Activated naive CD4-positive, alpha-beta T cell (primary cell): ENCODE data around the gene LRRC1.

Source experiments
- DNase-seq, 4 experiments: peaks; one replicate each; lab custom pipeline; 2025; lab: John Stamatoyannopoulos, UW

The LRRC1 gene

DNA sequence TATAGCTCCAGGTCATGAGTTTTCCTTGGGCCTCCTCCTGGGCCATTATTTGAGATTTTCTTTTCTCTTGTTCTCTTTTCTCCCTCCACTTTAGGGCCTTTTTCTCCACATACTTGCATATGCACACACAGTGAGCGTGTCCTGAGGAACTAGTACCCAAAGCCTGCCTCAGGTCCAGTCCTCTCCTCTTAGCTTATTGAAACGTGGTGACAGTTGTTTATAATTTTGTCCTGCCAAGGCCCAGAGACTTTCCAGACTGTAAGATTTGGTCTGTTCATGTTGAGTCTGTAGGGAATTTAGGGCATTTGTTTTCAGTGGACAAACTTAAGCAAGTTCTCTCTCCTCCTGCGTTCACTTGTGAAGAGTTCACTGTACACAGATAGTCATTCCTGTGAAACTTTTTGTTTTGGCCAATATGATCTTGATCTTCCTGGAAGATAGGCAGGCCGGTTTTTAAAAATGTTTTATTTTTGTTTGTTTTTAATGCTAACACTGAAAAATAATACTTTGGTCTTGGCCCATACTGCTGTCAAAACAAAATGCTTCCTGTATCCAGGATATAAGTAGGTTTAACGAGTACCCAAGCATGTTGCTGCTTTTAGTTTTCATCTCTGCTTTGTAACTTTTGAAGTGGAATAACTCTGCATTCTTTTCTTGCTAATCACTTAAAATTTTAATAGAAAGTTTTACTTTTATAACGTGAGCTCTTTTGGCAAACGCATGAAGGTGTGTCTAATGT lies 20.7 kb downstream of the LRRC1 start:
- no peak for DNase-seq

DNA sequence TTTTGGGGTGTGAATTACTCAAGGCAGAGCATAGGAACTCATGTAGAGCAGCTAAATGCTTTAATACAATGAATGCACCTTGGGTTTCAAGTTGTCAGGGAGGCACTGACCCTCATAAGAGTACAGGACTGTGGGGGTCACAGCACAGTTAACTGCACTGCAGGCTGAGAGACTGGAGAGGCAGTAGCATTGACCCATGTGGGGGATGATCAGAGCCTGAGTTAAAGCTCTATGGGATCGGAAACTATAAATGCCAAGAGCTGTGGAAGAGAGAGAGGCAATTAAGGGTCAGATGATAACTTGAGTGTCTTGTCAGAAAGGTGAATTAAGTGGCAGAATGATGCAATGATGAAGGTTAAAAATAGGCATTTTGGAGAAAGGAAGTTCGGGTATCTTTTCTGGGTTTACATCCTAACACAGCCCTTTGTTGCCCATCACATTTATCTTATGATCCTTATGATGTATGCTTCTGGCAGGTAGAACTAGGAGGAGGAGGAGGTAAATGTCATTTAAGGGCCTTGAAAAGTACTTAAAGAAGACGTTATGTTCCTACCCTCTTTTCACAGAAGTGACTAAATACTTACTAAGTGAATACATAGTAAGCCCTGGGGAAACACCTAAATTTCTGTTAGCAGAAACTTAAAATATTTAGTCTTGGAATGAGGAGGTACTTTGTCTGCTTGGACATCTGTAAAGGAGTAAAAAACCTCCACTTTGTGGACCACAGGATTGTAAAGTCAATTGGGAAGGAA lies 24.2 kb downstream of the LRRC1 start:
- DNase-seq: no peak

DNA sequence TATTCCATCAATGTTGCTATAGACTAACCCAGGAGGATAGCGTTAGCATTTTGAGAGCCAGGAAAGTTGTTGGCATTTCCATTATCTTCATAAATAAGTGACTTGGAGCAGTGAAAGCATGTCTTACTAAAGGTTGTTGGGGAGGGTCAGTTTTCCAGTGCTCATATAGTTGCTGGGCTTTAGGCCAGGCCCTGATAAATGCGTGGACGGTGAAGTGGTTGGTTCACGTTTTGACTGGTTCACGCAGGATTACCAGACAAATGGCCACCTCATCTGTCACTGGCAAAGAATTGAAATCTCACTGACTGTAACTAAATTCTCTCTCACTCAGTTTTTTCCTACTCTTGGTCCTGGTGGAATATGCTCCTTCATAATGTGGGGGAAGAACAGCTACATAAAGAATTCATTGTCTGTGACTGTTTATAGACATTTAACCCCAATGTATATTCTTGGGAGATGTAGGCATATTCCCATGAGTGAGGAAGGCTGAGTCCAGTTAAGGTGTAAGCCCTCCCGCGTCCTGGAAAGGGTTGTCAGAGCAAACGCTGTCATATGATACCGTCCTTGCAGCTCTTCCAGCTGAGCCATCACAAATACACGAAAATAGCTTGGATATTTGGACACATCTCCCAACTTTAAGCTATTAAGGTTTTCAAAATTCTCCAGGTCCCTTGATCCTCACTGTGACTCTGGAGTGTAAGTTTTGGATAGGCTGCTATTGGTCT lies 27.8 kb downstream of the LRRC1 start:
- no peak for DNase-seq

DNA sequence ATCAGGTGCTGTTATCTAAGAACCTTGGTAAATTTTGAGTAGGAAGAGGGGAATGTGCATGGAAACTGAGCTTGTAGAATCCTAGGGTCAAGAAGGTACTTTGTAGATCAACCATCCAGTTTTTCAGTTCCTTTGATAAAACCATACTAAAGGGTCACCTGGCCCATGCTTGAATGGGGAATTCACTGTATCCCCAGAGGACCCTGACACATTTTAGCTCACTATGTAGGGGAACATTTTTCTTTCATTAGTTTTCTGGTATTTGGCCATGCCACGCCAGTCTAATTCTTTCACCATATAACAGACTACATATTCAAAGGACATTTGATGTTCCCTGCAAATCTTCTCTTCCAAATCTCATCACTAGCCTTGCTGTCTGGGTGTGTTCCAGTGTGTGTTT lies 29.9 kb downstream of the LRRC1 start:
- DNase-seq: no peak

DNA sequence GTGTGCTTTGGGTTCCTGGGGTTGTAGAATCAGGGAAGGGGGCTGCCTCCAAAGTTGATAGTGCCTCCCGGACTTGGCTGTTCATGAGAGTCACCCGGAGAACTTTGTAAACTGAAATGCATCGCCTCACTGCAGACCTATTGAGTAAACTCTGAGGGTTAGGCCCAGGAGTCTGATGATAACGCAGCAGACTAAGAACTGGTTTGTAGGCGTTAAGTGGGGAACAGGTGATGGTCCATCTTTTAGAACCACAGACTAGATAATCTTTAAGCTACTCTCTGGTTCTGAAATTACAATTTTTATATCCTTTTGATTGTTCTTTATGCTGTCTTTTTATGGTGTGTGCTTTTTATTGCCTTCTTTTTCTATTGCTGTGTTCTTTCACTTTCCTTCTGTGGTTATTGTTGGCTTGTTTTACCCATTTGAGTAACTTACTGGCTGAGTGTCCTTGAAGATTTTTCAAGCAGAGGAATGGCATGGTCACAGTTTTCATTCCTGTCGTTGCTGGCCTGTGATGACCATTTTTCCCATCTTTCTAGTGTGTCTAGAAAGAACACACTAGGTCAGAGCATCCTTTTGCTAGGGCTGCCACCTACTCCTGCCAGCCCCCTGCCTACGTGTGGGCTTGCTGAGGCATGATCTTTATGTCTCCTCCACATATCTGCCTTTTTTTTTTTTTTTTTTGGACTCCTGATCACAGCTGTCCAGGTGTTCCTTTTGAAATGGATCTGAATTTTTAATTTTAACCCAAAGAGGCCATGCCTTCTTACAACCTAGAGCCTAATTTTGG lies 30.9 kb downstream of the LRRC1 start:
- DNase-seq: no peak

DNA sequence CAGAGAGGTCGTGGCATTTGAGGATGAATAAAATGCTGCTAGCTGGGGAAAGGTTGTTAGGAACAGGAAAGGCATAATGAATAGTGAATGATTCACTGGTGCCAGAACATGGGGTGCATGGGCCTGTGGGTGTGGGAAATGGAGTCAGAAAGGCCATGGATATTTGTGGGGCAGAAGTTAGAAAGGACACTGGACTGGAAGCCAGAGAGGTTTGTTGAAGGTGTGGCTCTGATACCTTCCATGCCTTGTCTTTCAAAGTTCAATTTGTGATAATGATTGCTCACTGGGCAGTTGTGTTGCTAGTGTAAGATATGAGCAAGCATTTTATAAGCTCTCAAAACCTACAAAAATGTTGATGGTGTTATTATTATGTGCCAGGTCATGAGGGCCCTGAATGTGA lies 32.7 kb downstream of the LRRC1 start:
- no peak for DNase-seq

DNA sequence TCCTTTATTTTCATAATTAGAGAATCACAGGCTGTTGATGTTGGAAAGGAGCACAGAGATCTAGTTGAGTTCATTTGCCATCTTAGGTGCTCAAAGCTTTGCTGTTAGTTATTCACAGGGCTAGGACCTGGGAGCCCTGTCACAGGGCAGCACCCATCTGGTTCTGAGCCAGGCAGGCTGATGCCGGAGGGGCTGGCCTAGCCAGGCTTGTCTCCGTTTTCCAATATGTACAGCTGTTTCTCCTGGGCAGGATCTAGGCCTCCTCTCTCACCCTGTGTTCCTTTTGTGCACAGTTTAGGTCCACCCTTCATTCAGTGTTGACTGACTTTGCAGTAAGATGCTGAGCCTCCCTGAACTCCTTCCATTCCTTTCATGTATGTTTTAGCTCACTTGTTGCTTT lies 33.4 kb downstream of the LRRC1 start:
- DNase-seq: no peak

DNA sequence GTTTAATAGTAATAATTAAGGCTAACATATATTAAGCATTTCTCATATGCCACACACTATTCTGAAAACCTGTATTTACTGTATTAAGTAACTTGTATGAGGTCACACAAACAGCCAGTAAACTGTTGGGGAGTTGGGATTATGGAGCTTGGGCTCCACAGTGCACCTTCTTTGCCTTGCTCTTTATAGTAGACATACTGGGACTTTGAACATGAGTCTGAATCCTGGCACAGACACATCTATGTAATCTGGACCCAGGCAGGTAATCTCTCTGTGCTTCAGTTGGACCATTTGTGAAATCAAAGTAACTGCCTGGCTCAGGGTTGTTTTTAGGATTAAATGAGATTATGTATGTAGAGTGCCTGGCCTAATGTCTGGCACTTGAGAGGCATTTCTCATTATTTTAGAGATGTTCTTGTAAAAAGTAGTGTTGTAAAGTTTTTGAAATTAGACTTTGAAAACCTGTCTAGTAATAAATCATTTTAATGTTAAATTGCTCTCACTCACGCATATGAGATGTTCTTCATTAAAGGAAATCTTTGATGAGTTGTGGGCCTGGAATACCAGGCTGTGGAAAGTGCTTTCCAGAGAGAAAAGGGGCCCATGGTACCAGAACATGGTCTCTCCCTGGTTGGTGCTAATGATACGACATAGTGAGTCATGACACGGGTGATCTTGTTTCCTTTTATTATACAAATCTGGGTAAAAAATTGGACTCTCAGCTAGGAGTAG lies 34.3 kb downstream of the LRRC1 start:
- DNase-seq: no peak

DNA sequence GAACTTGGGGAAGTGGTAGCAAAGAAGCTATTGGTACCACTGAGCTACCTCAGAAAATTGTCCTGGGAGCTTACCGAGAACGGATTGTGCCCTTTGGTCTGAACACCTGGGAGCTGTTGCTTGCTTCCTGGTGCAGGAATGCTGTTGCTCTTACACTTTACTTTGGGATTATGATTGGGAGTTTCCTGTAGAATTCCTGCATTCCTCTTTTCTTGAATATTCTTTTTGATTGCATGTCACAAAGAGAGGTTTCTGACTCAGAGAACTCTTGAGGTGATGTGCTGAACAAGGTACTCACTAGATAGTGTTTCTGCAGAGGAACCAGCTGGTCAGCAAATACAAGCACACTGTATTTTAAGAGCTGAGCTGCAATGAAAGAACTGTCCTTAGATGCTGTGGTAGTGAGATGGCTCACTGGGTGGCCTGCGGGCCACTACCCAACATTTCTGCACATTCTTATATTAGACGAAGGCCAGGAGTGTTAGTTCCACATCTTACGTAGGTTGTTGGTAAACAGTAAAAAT lies 35.0 kb downstream of the LRRC1 start:
- no peak for DNase-seq

DNA sequence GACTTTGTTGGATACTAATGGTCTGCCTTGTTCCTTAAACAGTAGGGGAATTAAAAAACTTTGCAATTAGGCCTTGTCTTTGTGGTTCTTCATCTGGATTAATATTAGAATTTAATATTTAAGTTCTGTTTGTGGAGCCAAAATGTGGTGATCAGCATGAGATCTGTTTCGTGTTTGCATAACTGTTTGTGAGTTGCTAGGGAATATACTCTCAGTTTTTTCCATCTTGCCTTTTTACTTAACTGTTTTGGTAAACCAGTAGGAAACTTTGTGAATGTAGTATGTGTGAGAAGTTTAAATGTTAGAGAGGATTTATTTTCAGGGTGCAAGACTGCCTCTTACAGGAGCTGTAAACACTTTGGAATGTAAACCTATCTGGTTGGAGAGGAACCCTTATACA lies 35.6 kb downstream of the LRRC1 start:
- no peak for DNase-seq

DNA sequence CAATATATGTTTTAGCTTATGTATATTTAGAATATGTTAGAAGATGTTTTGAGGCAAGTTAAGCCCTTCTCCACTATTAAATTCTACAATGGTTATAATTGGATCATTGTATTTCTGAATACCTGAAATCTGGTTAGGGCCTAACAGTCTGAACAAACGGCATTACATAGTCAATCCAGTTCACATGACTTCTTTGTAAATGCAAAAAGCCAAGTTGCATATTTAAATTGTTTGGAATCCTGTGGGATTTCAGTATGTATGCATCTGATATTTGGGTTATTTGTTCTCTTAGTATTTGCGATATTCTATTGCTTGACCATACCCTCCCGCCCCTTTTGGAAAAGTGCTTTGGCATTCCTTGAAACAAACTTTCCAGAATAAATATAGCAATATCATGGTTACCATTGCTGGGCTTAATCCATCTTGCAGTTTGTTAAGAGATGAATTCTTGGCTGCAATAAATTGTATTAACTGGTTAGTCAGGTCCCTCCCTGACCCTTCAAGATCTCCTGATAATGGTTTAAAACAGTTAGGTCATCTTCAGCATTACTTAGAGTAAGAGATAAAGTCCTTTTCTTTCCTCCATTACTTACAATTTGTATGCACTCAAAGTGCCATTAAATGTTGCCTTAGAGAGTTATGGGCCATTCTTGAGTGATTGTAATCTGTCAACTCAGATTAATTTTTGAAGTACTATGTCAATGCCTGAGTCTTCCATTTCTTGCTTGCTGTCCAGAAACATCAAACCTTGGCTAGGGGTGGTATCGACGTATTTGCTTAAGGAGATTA lies 36.5 kb downstream of the LRRC1 start:
- no peak for DNase-seq

DNA sequence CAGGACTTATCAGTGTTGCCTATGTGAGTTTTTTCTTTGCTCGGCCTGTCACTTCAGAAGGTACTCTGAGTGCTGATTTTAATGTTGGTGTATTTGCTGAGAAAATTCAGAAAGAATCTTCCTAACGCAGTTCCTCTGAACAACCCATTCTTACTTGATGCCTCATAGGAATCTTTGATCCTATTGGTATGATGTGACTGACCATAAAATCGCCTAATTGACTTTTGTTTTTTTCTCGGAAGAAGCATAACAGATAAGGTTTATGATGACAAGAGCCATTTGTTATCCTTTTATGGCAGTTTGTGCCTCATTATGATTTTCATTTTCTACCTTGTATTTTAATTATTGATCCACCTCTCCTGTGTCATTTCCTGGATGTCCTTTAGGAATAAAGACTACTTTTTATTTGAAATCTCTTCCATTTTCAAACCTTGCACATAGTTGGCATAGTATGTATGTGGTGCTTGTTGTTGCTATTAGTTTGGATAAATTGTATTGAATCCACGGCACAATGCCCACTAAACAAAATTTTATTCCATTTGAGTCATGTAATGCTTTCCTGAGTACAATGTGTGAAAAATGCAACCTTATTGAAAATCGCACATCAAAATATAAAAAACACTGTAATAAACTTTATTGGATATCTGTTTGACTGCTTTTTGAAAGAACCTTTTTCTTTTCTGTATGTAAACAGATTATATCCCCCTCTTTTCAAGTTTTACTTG lies 37.3 kb downstream of the LRRC1 start:
- DNase-seq: no peak

DNA sequence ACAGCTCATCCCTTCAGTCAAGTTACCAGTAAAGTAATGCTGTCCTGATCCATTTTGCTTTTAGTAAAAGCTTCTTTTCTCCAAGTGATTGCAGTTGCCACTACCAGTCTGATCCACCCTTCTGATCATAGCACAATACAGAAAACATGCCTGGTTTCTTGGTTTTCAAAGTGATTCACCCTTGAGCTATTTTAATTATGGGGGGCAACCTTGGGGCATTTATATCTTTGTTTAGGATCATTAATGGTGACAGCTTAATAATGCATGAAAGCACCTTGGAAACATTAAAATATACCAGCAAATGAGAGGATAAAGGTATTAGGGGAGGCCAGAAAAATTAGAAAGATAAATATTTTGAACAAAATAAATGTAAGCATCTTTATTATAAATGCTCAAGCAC lies 38.4 kb downstream of the LRRC1 start:
- DNase-seq: no peak

DNA sequence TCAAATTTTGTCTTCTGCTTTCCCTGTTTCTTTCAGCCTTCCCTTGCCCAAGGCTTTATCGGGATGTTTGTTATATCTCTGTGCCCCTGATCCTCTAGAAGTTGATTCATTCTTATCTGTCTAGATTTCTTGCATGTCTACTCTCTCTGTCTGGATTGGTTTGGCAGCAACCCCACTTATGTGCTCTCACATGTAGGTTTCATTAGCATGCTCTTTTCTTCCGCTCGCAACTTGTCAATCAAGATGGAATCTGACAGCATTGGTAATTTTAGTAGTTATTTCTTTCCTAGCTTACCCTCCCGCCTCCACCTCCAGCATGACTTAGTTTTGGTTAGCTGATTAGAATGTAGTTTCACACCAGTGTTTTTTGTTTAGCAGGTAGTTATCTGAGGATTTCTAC lies 39.3 kb downstream of the LRRC1 start:
- no peak for DNase-seq

DNA sequence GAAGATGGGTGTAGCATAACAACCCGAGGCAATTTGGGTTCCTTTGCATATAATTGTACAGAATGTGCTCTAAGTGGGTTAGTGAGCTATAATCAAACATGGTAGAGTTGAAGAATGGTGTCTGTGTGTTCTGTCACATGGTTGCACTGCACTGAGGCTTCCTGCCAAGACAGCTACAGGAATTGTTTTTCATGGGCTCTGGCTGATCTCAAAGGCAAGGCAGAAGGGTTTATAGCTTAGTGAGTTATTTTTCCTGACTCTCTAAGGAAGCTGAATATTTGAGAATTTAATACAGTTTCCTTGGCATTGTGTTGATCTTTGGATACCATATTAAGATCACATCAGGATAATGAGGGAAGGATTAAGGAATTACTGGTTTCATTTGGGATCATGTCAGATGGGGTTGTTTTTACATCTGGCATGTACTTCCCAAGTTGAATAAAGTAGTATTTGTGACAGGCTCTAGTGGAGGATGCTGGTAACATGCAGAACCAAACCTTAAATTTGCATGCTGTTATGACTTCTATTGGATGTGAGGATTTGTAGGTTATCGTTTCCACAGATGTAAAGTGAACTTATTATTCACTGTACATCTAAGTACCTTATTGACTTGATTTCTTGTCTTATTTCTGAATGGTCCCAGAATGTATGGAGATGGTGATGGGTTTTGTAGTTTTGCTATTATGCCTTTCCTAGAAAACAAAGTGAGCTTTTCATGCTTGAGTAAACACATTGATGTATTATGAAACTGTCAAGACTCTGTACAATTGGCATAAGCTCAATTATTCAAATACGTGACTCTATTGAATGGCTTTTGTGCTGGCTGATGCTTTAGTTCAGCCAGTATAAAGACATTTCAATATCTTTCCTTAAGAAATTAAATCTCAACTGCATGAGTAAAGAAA lies 43.3 kb downstream of the LRRC1 start:
- DNase-seq: no peak

DNA sequence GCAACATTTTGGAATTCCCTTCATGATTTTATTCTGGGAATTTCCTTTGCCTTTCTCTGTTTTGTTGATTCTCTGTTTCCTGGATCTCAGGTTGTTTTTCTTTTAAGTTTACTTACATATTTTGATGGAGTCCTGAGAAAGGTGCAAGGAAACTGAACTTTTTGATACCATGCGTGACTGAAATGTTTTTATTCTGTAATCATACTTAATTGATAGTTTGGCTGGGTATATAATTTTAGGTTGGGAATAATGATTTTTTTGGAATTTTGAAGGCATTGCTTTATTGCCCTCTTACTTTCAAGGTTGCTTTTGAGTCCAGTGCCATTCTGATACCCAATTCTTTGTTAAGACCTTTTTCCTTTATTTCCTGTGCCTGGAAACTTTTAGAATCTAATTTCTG lies 45.2 kb downstream of the LRRC1 start:
- no peak for DNase-seq

DNA sequence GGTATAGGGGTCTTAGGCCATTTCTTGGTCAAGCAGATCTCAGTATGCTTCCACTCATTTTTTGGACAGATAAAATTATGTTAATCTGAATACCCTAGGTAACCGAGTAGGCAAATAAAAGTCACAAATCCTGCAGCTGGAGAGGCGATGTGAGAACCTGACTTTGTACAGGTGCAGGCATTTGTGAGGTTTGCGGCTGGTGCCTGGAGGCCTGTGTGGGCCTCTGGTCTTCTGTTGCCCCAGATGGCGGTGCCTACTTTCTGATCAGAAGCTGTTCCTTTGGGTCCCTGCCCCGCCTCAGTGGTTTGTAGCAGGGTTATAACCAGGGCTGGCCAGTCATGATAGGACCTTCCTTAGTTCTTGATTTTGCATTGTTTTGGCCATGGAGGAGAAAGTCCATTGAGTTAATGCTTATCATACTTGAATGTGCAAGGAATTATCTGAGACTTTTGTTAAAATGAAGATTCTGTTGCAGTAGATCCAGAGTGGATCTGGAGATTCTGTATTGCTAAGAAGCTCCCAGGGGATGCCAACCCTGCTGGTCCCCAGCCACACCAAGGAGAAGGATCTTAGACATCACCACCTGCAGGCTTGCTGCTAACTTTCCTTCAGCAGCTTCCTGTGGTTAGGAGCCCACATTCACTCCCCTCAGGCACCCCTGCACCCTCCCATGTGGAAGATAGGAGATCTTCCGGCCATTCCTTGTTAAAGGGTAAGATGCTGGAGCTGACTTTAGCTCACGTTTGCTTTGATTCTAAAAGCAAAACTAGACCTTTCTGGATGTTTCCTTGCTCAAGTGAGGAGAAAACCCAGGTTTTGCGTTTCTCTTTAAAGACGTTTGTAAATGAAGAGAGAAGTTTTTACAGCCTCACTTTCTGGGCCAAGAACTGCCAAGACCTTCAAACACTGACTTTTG lies 50.7 kb downstream of the LRRC1 start:
- no peak for DNase-seq

DNA sequence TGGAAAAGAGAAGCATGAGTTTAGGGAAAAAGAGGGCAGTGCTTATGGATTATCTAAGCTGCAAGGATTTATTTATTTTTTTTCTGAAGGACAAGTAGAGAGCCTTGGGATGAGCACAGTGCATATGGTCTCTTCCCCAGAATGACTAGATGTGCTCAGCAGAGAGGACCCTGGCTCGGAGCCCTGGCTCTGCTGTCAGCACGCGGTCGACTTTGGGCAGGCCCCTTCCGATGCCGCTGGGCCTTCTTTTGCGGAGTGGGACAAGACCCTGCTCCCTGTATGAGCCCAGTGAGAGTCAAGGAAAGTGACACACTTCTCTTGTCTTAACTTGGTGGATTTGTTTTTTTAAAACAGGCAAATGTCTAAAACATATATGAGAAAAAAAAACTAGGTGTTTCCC lies 51.4 kb downstream of the LRRC1 start:
- no peak for DNase-seq
